Measurements from ENCODE around the gene PODXL2. TPM values are rescaled to one million over a fixed set of nuclear protein-coding genes. Genes with fewer than 3 reads are reported as not detected.

The PODXL2 gene
- total and polyA plus RNA-seq, 2 donors (not counting 1 experiment from before 2014, with no cell fraction given): 3.1 to 4.0 TPM

DNA sequence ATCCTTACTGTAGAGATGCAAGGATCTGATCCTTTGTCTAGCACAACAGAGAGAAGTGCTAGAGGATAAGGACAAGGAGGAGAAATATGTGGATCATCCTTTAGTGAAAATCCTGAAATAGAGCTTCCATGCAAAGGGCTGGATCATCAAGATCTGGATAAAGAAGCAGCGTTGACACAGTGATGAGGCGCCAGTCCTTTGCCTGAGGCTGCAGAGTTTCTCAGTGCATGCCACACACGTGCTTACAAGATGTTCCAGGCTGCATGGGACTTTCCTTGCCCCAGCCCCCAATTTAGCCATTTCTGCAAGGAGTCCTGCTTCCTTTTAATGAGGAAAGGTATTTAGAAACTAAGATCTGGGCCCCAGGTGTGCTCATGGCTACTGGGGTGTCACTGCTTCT, 36.6 kb downstream of the PODXL2 start:
- H3K4me1 ChIP-seq (ENCODE audit: control insufficient read depth in 2 of 2, insufficient read depth in 2 of 2, low read length in 2 of 2): no peaks in the 10 kb centered on the region
- Mint-ChIP-seq H3K27ac (no peak overlapping the region), H3K4me1 (no peaks in the 10 kb centered on the region), H3K9me3 (ENCODE audit: insufficient read depth) (no peaks in the 10 kb centered on the region), H3K4me3 (no peak overlapping the region), H3K27me3 (no peaks in the 10 kb centered on the region)
- H3K36me3 ChIP-seq (replicated peaks in 1 of 2; ENCODE audit: control extremely low read depth in 1 of 2, control insufficient read depth in 1 of 2, extremely low read depth in 1 of 2, insufficient read depth in 2 of 2, low read length in 1 of 2): no peaks in the 10 kb centered on the region
- no peak overlapping the region for H2AFZ ChIP-seq (ENCODE audit: insufficient read depth, low read depth, low read length, poor library complexity, severe bottlenecking)
- no peak for ATAC-seq (ENCODE audit: low read depth)
- DNase-seq: no peak
- H3K4me3 ChIP-seq (ENCODE audit: control extremely low read depth in 1 of 5, extremely low read depth in 1 of 5, insufficient read depth in 1 of 5, low read depth in 2 of 5, low read length in 4 of 5): no peak overlapping the region
- CTCF ChIA-PET: no interaction called here
- H4K20me1 ChIP-seq (ENCODE audit: control insufficient read depth, insufficient read depth, low read length, poor library complexity, severe bottlenecking): no peaks in the 10 kb centered on the region
- H3K27ac ChIP-seq (ENCODE audit: low read length in 2 of 2): no peak overlapping the region
- TF ChIP-seq, protein P1, sequence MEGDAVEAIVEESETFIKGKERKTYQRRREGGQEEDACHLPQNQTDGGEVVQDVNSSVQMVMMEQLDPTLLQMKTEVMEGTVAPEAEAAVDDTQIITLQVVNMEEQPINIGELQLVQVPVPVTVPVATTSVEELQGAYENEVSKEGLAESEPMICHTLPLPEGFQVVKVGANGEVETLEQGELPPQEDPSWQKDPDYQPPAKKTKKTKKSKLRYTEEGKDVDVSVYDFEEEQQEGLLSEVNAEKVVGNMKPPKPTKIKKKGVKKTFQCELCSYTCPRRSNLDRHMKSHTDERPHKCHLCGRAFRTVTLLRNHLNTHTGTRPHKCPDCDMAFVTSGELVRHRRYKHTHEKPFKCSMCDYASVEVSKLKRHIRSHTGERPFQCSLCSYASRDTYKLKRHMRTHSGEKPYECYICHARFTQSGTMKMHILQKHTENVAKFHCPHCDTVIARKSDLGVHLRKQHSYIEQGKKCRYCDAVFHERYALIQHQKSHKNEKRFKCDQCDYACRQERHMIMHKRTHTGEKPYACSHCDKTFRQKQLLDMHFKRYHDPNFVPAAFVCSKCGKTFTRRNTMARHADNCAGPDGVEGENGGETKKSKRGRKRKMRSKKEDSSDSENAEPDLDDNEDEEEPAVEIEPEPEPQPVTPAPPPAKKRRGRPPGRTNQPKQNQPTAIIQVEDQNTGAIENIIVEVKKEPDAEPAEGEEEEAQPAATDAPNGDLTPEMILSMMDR (IDR thresholded peaks at IDR 0.05): no peak
- H3K9me3 ChIP-seq (ENCODE audit: control extremely low read depth in 1 of 3, control insufficient read depth in 2 of 3, insufficient read depth in 1 of 3, low read length in 2 of 3): no peaks in the 10 kb centered on the region
- H3K4me2 ChIP-seq (replicated peaks; ENCODE audit: low read depth, low read length, poor library complexity, severe bottlenecking): no peak overlapping the region
- no peaks in the 10 kb centered on the region for H3K27me3 ChIP-seq (replicated peaks in 1 of 4; ENCODE audit: control extremely low read depth in 1 of 4, control insufficient read depth in 3 of 4, insufficient read depth in 4 of 4, low read length in 3 of 4)
- no peak overlapping the region for H3K9ac ChIP-seq (ENCODE audit: low read length)
- POLR2A ChIA-PET: no interaction called here
- intact Hi-C loops (cut with micrococcal nuclease): no loop called here
- WGBS (ENCODE audit: insufficient coverage): 95% methylated on average over 3 of the region's 3 CpGs
- H3K79me2 ChIP-seq (ENCODE audit: control insufficient read depth, insufficient read depth, low read length): no peaks in the 10 kb centered on the region

DNA sequence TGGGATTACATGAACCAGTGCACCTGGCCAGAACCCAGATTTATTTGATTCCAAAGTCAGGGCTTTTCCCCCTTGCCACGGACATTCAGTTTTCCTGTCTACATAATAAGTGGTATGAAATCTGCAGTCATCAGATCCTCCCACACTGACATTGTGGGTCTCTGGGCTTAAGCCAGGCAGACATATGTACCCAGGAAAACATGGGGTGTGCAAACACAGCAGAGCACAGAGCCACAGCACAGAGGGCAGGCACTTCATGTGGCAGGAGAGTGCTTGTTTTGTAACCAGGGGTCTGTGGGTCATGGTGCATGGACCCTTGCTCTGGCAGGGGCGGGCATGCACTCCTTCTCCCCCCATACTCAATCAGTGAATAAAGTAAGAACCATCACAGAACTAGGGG, 37.7 kb downstream of the PODXL2 start:
- Histone ChIP-seq H3K4me2 (replicated peaks; ENCODE audit: low read depth, low read length, poor library complexity, severe bottlenecking) (no peak overlapping the region), H3K79me2 (ENCODE audit: control insufficient read depth, insufficient read depth, low read length) (peaks cover 3% of the 10 kb centered on the region), H2AFZ (ENCODE audit: insufficient read depth, low read depth, low read length, poor library complexity, severe bottlenecking) (no peak overlapping the region), H3K4me1 (ENCODE audit: control insufficient read depth in 2 of 2, insufficient read depth in 2 of 2, low read length in 2 of 2) (peaks cover 4 to 5% of the 10 kb centered on the region in 2 donors), H3K36me3 (replicated peaks in 1 of 2; ENCODE audit: control extremely low read depth in 1 of 2, control insufficient read depth in 1 of 2, extremely low read depth in 1 of 2, insufficient read depth in 2 of 2, low read length in 1 of 2) (no peaks in the 10 kb centered on the region), H4K20me1 (ENCODE audit: control insufficient read depth, insufficient read depth, low read length, poor library complexity, severe bottlenecking) (no peaks in the 10 kb centered on the region), H3K9ac (ENCODE audit: low read length) (no peak overlapping the region), H3K4me3 (ENCODE audit: control extremely low read depth in 1 of 5, extremely low read depth in 1 of 5, insufficient read depth in 1 of 5, low read depth in 2 of 5, low read length in 4 of 5) (no peak overlapping the region), H3K9me3 (ENCODE audit: control extremely low read depth in 1 of 3, control insufficient read depth in 2 of 3, insufficient read depth in 1 of 3, low read length in 2 of 3) (no peaks in the 10 kb centered on the region), H3K27me3 (replicated peaks in 1 of 4; ENCODE audit: control extremely low read depth in 1 of 4, control insufficient read depth in 3 of 4, insufficient read depth in 4 of 4, low read length in 3 of 4) (no peaks in the 10 kb centered on the region), H3K27ac (ENCODE audit: low read length in 2 of 2) (no peak overlapping the region)
- no peak for TF ChIP-seq EZH2 (IDR thresholded peaks at IDR 0.05; ENCODE audit: borderline replicate concordance, insufficient read depth, low read depth, low read length, poor library complexity, severe bottlenecking)
- TF ChIP-seq, protein P1 (IDR thresholded peaks at IDR 0.05): no peak
- Mint-ChIP-seq H3K9me3 (ENCODE audit: insufficient read depth) (no peaks in the 10 kb centered on the region), H3K27me3 (no peaks in the 10 kb centered on the region), H3K27ac (no peak overlapping the region), H3K4me1 (peaks cover 5% of the 10 kb centered on the region), H3K4me3 (no peak overlapping the region)
- intact Hi-C loops (cut with micrococcal nuclease): no loop called here
- DNase-seq (no peak), ATAC-seq (ENCODE audit: low read depth) (no peak)
- CTCF ChIA-PET: interaction anchor here (0.7 kb wide), 1 partner anchor 409 kb away, joined by 5 read pairs; no protein-coding TSS in a partner anchor
- POLR2A ChIA-PET: no interaction called here
- 71% methylated on average over 1 of the region's 2 CpGs for WGBS (ENCODE audit: insufficient coverage)

Data from B cell (primary cell).